ENCODE results near the gene KCP.

Gene KCP

DNA sequence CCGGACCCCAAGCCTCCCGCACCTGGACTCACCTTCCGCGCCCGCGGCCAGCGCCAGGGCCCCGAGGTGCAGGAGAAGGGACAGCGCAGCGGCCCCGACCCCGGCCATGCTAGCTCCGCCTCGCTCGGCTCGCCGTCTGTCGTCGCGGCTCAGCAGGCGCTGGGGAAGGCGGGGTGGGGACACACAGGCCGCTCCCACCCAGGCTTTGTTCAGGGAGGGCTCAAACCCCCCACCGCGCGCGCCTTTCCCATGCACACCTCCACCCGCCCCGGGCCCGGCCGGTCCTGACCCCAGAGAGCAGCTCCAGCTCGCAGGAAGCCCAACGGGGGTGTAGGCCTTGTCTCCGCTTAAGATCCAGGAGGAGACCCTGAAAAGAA is at the start of gene KCP:
TSS of gene KCP (minus strand) at position 141 of the 377 bp plus-strand sequence. CDS start at position 108, 33 bp downstream.
- DNase-seq (ENCODE audit: extremely low read depth, low read depth), result no peak
- TF ChIP-seq, protein P1, sequence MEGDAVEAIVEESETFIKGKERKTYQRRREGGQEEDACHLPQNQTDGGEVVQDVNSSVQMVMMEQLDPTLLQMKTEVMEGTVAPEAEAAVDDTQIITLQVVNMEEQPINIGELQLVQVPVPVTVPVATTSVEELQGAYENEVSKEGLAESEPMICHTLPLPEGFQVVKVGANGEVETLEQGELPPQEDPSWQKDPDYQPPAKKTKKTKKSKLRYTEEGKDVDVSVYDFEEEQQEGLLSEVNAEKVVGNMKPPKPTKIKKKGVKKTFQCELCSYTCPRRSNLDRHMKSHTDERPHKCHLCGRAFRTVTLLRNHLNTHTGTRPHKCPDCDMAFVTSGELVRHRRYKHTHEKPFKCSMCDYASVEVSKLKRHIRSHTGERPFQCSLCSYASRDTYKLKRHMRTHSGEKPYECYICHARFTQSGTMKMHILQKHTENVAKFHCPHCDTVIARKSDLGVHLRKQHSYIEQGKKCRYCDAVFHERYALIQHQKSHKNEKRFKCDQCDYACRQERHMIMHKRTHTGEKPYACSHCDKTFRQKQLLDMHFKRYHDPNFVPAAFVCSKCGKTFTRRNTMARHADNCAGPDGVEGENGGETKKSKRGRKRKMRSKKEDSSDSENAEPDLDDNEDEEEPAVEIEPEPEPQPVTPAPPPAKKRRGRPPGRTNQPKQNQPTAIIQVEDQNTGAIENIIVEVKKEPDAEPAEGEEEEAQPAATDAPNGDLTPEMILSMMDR (IDR thresholded peaks at IDR 0.05; ENCODE audit: low read depth, low read length), result no peak

DNA sequence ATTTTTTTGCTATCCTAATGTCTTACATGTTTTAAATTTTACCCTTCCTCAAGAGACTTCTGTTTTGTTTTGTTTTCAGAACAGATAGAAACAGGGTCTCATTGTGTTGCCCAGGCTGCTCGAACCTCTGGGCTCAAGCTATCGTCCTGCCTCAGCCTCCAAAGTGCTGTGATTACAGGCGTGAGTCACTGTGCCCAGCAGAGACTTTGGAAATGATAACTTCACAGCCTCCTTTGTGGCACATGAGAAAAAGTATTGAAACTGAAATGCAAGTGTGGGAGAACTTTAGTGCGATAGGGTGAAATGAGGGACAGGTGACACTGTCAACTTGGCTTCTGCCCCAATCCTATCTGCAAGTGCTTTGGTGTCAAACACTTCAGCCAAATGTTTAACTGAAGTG is 48.8 kb upstream of the KCP start:
- TF ChIP-seq, protein P1 (IDR thresholded peaks at IDR 0.05; ENCODE audit: low read depth, low read length), result no peak
- DNase-seq (ENCODE audit: extremely low read depth, low read depth), result no peak

DNA sequence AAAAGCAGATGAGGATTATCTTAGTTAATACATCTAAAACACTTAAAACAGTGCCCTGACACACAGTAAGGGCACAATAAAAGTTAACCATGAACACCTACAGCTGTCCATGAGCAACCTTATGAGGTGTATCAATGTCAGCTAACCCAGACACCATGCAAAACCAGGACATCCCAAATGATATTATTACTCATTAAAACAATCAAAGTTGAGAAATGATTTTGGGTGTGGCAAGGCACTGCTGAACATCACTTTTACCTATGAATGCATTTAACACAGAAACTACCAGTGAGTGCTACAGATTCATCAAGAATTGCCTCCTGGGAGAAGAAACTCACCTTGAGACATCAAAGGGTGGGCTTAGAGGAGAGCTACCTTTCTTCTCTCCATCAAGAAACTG is 45.5 kb upstream of the KCP start:
- no peak for DNase-seq (ENCODE audit: extremely low read depth, low read depth)
- TF ChIP-seq, protein P1 (IDR thresholded peaks at IDR 0.05; ENCODE audit: low read depth, low read length), result no peak

DNA sequence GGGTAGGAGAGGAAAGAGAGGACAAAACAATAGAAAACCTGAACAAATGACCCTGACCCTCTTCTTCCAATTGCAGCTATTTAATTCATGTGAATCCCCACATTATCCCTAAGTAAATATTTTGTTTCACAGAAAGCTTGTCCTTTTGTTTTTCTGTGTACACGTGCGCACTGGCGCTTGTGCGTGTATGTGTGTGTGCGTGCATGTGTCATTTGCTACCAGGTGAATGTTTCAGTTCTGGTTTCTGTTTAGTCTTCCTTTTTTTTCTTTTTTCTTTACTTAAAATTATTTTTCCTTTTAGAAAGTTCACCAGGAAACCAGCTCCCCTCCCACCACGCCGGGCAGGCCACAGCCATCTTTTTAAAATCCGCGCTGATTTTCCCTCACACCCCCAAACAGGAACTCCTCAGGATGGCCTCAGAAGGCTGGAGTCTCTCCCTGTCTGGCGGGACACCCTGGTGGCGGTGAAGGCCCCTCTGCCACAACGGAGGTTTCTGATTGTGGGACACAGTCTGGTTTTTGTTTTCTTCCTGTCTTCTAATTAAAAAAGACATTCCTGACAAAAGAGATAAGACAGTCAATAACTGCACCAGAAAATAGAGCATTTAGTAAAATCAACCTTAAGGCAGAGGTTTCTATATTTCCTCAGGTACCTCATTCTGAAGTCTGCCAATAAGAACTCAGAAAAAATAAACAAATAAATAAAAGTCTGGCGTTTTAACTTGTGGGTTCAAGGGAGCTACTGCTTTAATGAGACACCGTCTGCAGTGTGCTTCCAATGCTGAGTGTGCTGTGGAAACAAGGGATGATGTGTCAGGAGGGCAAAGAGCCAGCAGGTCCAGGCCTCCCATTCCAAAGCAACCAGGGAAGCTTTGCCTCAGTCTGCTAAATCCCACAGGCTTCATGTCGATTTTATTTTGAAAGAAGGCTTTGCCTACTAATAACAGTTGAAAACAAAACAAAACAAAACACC is 44.6 kb upstream of the KCP start:
- peak; percentile 19 for DNase-seq (ENCODE audit: extremely low read depth, low read depth)

DNA sequence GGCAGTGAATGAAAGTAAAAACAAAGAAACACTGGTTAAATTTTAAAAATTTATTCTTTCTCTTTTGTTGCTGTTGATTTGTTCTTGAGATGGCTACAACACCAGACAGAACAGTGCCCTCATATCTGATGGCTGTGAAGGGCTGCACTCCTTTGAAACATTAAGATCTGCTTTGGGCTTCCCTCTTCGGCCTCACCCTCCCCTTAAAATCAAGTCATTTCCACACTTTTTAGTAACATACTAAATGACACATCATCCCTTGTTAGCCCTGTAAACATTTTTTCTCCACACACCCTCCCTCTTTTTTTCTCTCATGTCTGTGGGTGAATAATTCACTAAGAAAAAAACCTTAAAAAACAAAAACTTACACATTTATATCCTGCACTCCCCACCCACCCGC is 43.6 kb upstream of the KCP start:
- TF ChIP-seq, protein P1 (IDR thresholded peaks at IDR 0.05; ENCODE audit: low read depth, low read length), result no peak
- no peak for DNase-seq (ENCODE audit: extremely low read depth, low read depth)

More for the DNA sequence above, 44.6 kb upstream of the KCP start:
- TF ChIP-seq, protein P1 (IDR thresholded peaks at IDR 0.05; ENCODE audit: low read depth, low read length), result no peak

DNA sequence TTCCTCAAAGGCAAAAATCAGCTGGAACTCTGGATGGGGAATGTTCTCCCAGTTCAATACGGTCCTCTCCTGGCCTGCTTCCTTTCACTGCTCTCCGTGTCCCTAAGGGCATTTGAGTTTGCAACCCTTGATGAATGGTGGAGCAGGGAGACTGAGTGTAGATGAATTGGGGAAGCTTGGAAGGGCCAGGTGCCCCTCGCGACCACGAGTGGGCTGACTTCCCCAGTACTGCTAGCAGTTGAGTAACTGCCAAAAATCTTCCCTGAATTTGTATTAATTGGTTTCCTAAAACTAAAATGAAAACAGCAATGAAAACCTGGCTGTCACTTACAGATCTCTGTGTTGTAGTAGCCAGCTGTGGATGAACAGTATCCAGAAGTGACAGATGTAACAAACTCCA is 40.8 kb upstream of the KCP start:
- DNase-seq (ENCODE audit: extremely low read depth, low read depth), result no peak
- TF ChIP-seq, protein P1 (IDR thresholded peaks at IDR 0.05; ENCODE audit: low read depth, low read length), result no peak

DNA sequence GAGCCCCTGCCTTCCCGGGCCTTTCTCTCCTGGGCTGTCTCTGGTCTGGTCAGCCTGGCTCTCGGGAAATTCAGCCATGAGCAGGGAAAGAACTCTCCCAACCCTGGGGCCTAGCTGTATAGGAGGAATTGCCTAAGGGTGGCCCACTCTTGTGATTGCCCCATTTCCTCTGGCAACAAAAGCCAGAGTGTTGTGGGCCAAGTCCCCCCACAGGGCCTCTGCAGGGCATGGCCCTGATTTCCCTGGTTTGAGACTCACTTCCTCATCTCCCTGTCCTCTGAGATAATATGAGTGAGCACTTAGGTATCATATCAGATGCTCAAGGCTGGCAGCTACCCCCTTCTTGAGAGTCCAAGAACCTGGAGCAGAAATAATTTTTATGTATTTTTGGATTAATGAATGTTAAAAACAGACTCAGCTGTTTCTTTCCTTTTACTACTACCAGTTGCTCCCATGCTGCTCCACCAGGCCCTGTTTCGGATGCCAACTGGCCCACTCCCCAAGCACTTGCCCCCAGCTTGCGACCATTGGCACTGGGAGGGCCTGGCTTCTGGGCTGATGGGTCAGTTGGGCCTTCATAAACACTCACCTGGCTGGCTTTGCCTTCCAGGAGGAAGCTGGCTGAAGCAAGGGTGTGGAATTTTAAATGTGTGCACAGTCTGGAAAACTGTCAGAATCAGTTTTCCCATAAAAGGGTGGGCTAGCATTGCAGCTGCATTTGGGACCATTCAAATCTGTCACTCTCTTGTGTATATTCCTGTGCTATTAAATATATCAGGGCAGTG is 38.7 kb upstream of the KCP start:
- no peak for DNase-seq (ENCODE audit: extremely low read depth, low read depth)
- TF ChIP-seq, protein P1 (IDR thresholded peaks at IDR 0.05; ENCODE audit: low read depth, low read length), result no peak
